Activated naive CD4-positive, alpha-beta T cell treated with anti-CD3 and anti-CD28 coated beads, Interleukin-2, amount 10 ng/mL, durations not matched to agents 7 days and 5 days (primary cell): ENCODE measurements around the gene RAB39A.
"Not testable (repeated sequence)": the region's sequence is repeated elsewhere in the genome, so short reads cannot be mapped to it uniquely, and the experiment has no call there.

Experiments used
- CTCF ChIA-PET: fragments of 350-600 bp; sonication (Branson Sonifier 250); formaldehyde crosslinking; loops from one replicate; lab custom pipeline; 2021; ENCODE audit warnings: antibody characterized with exemption; lab: Charles Lee
- DNase-seq: peaks from one replicate; pipeline ENCODE4 v3.0.0-alpha.2; 2020
- H3K27ac Mint-ChIP-seq: one replicate; pipeline ENCODE4 v1.8.0; 2021; ENCODE audit warnings: mild to moderate bottlenecking, moderate library complexity, mixed read lengths
- H3K27me3 Mint-ChIP-seq: one replicate; pipeline ENCODE4 v1.8.0; 2021; ENCODE audit warnings: mild to moderate bottlenecking, mixed read lengths
- H3K36me3 Mint-ChIP-seq: one replicate; pipeline ENCODE4 v1.8.0; 2021; ENCODE audit warnings: mixed read lengths
- H3K4me1 Mint-ChIP-seq: one replicate; pipeline ENCODE4 v1.8.0; 2021; ENCODE audit warnings: mixed read lengths
- H3K4me3 Mint-ChIP-seq: one replicate; pipeline ENCODE4 v1.8.0; 2021; ENCODE audit warnings: mild to moderate bottlenecking, moderate library complexity, mixed read lengths
- H3K9me3 Mint-ChIP-seq: one replicate; pipeline ENCODE4 v1.8.0; 2021; ENCODE audit warnings: mixed read lengths

The RAB39A gene

GRCh38 chr11:107928046-107928766, at the start of gene RAB39A:
Gene RAB39A, plus strand, starts transcription at chr11:107928448. Its CDS starts 121 bp downstream, at chr11:107928569.
- CTCF ChIA-PET, result no interaction called here
- DNase-seq, result peak; percentile 86
- peaks cover 6% of the 10 kb centered on the region for H3K4me1 Mint-ChIP-seq
- H3K27ac Mint-ChIP-seq, result no peak within 1 kb of the TSS
- H3K9me3 Mint-ChIP-seq, result no peaks in the 10 kb centered on the region
- H3K36me3 Mint-ChIP-seq, result no peaks in the 10 kb centered on the region
- peaks cover 42% of the 10 kb centered on the region for H3K27me3 Mint-ChIP-seq
- H3K4me3 Mint-ChIP-seq, result peak within 1 kb of the TSS; percentile 60

- H3K4me1 Mint-ChIP-seq, H3K27ac Mint-ChIP-seq, CTCF ChIA-PET, DNase-seq, H3K9me3 Mint-ChIP-seq, H3K4me3 Mint-ChIP-seq, H3K27me3 Mint-ChIP-seq, H3K36me3 Mint-ChIP-seq: not testable (repeated sequence)
Measured at GRCh38 chr11:107881471-107881870, 46.8 kb upstream of the RAB39A start.

GRCh38 chr11:107882095-107882820, 46.0 kb upstream of the RAB39A start:
- Mint-ChIP-seq H3K4me1 (no peaks in the 10 kb centered on the region), H3K4me3 (no peak overlapping the region), H3K36me3 (no peaks in the 10 kb centered on the region), H3K9me3 (no peaks in the 10 kb centered on the region), H3K27ac (no peak overlapping the region), H3K27me3 (peaks cover 5% of the 10 kb centered on the region)
- no peak for DNase-seq
- CTCF ChIA-PET, result no interaction called here

GRCh38 chr11:107898270-107898669, 30.0 kb upstream of the RAB39A start:
- Mint-ChIP-seq H3K27me3 (peaks cover 22% of the 10 kb centered on the region), H3K4me1 (no peaks in the 10 kb centered on the region), H3K9me3 (no peaks in the 10 kb centered on the region), H3K4me3 (no peak overlapping the region), H3K27ac (no peak overlapping the region), H3K36me3 (no peaks in the 10 kb centered on the region)
- DNase-seq, result no peak
- CTCF ChIA-PET, result interaction anchor here (0.8 to 2.7 kb wide), 3 partner anchors 39 to 365 kb away, joined by 3 to 16 read pairs (median 4); no protein-coding TSS in a partner anchor

- no peaks in the 10 kb centered on the region for H3K36me3 Mint-ChIP-seq
- peaks cover 26% of the 10 kb centered on the region for H3K27me3 Mint-ChIP-seq
- CTCF ChIA-PET, result interaction anchor here (1.5 kb wide), 1 partner anchor 10 kb away, joined by 7 read pairs; no protein-coding TSS in a partner anchor
- no peaks in the 10 kb centered on the region for H3K9me3 Mint-ChIP-seq
- H3K4me1 Mint-ChIP-seq, result no peaks in the 10 kb centered on the region
- H3K4me3 Mint-ChIP-seq, result no peak overlapping the region
- no peak overlapping the region for H3K27ac Mint-ChIP-seq
- no peak for DNase-seq
Measured at GRCh38 chr11:107908211-107908610, 20.0 kb upstream of the RAB39A start.

GRCh38 chr11:107912415-107912814, 15.8 kb upstream of the RAB39A start:
- H3K4me3 Mint-ChIP-seq, H3K9me3 Mint-ChIP-seq, H3K4me1 Mint-ChIP-seq, H3K36me3 Mint-ChIP-seq, H3K27ac Mint-ChIP-seq, DNase-seq, CTCF ChIA-PET: not testable (repeated sequence)
- peaks cover 36% of the 10 kb centered on the region for H3K27me3 Mint-ChIP-seq

GRCh38 chr11:107915229-107915628, 13.0 kb upstream of the RAB39A start:
- CTCF ChIA-PET, result interaction anchor here (0.6 kb wide), 2 partner anchors 161 to 737 kb away, joined by 3 to 4 read pairs; no protein-coding TSS in a partner anchor
- no peak overlapping the region for H3K27ac Mint-ChIP-seq
- no peaks in the 10 kb centered on the region for H3K9me3 Mint-ChIP-seq
- no peaks in the 10 kb centered on the region for H3K36me3 Mint-ChIP-seq
- H3K27me3 Mint-ChIP-seq, result peaks cover 21% of the 10 kb centered on the region
- no peaks in the 10 kb centered on the region for H3K4me1 Mint-ChIP-seq
- H3K4me3 Mint-ChIP-seq, result no peak overlapping the region
- DNase-seq, result no peak

GRCh38 chr11:107916671-107917241, 11.5 kb upstream of the RAB39A start:
- Mint-ChIP-seq H3K27ac (no peak overlapping the region), H3K36me3 (no peaks in the 10 kb centered on the region), H3K27me3 (peaks cover 21% of the 10 kb centered on the region), H3K9me3 (no peaks in the 10 kb centered on the region), H3K4me1 (no peaks in the 10 kb centered on the region), H3K4me3 (no peak overlapping the region)
- peak; percentile 41 for DNase-seq
- CTCF ChIA-PET, result interaction anchor here (0.6 to 2.0 kb wide), 9 partner anchors 11 to 730 kb away, joined by 3 to 5 read pairs (median 3); no protein-coding TSS in a partner anchor

- Mint-ChIP-seq H3K27ac (no peak overlapping the region), H3K27me3 (peaks cover 14% of the 10 kb centered on the region), H3K9me3 (no peaks in the 10 kb centered on the region), H3K4me1 (peaks cover under 1% of the 10 kb centered on the region), H3K36me3 (no peaks in the 10 kb centered on the region), H3K4me3 (no peak overlapping the region)
- CTCF ChIA-PET, result no interaction called here
- no peak for DNase-seq
Measured at GRCh38 chr11:107921997-107922396, 6.3 kb upstream of the RAB39A start.

- H3K36me3 Mint-ChIP-seq, H3K4me1 Mint-ChIP-seq, DNase-seq, H3K9me3 Mint-ChIP-seq, H3K4me3 Mint-ChIP-seq, CTCF ChIA-PET, H3K27ac Mint-ChIP-seq: not testable (repeated sequence)
- H3K27me3 Mint-ChIP-seq, result peaks cover 27% of the 10 kb centered on the region
Measured at GRCh38 chr11:107923519-107923918, 4.7 kb upstream of the RAB39A start.

GRCh38 chr11:107924306-107924705, 3.9 kb upstream of the RAB39A start:
- no peak for DNase-seq
- no peak overlapping the region for H3K4me3 Mint-ChIP-seq
- peaks cover 6% of the 10 kb centered on the region for H3K4me1 Mint-ChIP-seq
- no peak overlapping the region for H3K27ac Mint-ChIP-seq
- H3K9me3 Mint-ChIP-seq, result no peaks in the 10 kb centered on the region
- H3K27me3 Mint-ChIP-seq, result peaks cover 35% of the 10 kb centered on the region
- CTCF ChIA-PET, result no interaction called here
- no peaks in the 10 kb centered on the region for H3K36me3 Mint-ChIP-seq

GRCh38 chr11:107927559-107927958, 689 bp upstream of the RAB39A start:
- CTCF ChIA-PET, result no interaction called here
- DNase-seq, result no peak
- Mint-ChIP-seq H3K9me3 (no peaks in the 10 kb centered on the region), H3K36me3 (no peaks in the 10 kb centered on the region), H3K4me1 (peaks cover 6% of the 10 kb centered on the region), H3K4me3 (peak overlapping the region; percentile 60), H3K27me3 (peaks cover 42% of the 10 kb centered on the region), H3K27ac (no peak overlapping the region)

GRCh38 chr11:107928767-107929507, 689 bp downstream of the RAB39A start:
- CTCF ChIA-PET, result no interaction called here
- Mint-ChIP-seq H3K4me1 (peaks cover 6% of the 10 kb centered on the region), H3K27ac (no peak overlapping the region), H3K27me3 (peaks cover 37% of the 10 kb centered on the region), H3K9me3 (no peaks in the 10 kb centered on the region), H3K4me3 (peak overlapping the region; percentile 57), H3K36me3 (no peaks in the 10 kb centered on the region)
- DNase-seq, result no peak
